ENCODE measurements around the gene MDGA2.
"Not testable (repeated sequence)": the region's sequence is repeated elsewhere in the genome, so short reads cannot be mapped to it uniquely, and the experiment has no call there.

Gene MDGA2

GRCh38 chr14:47191700-47192099 lies 483.7 kb downstream of the MDGA2 start:
- no peak overlapping the region for H3K4me3 ChIP-seq (ENCODE audit: low read length)
- TF ChIP-seq CTCF (conservative IDR thresholded peaks at IDR 0.05; ENCODE audit: low read depth, low read length): no peak
- DNase-seq (ENCODE audit: low read depth): no peak

DNA sequence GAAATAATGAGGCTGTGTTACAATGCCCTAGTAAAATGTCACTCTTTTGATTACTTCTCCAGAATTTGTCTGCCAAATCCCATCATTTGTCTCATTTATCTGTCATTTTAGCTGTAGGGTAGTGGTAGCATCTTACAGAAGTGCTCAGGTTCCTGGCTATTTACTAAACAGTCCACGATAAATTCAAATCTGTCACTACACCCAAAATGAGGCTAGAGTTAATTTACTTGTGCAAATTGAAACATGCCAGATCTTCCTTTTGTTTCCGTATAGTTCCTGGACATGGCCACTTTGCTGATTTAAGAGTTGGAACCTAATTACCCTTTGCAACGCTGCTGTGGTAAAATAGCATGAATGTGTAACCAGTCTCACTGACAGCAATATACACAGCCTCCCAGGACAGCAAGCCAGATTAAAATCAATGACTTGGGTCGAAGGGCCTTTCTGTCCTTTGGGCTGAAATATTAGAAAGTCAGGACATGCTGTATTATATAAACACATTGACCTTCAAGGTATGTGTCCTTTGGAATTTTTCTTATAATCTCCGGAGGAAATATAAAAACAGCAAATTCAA lies 485.4 kb downstream of the MDGA2 start:
- no peak overlapping the region for H3K4me3 ChIP-seq (ENCODE audit: low read length)
- no peak for DNase-seq (ENCODE audit: low read depth)
- TF ChIP-seq CTCF (conservative IDR thresholded peaks at IDR 0.05; ENCODE audit: low read depth, low read length): no peak

DNA sequence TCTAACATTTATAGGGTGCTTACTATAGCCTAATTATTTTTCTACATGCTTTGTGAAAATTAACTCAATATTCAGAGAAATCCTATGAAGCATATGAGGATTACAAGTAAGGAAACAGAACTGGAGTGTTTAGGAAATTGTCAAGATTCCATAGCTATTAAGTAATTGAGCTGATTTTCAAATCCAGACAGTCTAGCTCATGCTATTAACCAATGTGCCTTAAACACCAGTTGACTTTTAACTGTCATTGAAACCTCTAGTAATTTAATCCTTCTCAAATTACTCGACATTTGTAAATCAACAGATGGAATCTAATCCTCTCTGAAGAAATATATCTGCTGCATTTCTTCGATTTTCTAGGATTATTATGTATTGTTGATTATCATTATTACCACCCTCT lies 488.9 kb downstream of the MDGA2 start:
- peak; percentile 82 for DNase-seq (ENCODE audit: low read depth)
- TF ChIP-seq CTCF (conservative IDR thresholded peaks at IDR 0.05; ENCODE audit: low read depth, low read length): no peak
- no peak overlapping the region for H3K4me3 ChIP-seq (ENCODE audit: low read length)

- no peak for TF ChIP-seq CTCF (conservative IDR thresholded peaks at IDR 0.05; ENCODE audit: low read depth, low read length)
- no peak overlapping the region for H3K4me3 ChIP-seq (ENCODE audit: low read length)
Observed at GRCh38 chr14:47179906-47180305, 495.5 kb downstream of the MDGA2 start.

DNA sequence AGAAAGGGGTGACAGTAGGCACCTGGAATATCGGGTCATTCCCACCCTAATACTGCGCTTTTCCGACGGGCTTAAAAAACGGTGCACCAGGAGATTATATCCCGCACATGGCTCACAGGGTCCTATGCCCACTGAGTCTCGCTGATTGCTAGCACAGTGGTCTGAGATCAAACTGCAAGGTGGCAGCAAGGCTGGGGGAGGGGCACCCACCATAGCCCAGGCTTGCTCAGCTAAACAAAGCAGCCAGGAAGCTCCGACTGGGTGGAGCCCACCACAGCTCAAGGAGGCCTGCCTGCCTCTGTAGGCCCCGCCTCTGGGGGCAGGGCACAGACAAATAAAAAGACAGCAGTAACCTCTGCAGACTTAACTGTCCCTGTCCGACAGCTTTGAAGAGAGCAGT lies 503.5 kb downstream of the MDGA2 start:
- not testable (repeated sequence) for DNase-seq (ENCODE audit: low read depth); H3K4me3 ChIP-seq (ENCODE audit: low read length)

More at GRCh38 chr14:47179906-47180305, 495.5 kb downstream of the MDGA2 start:
- no peak for DNase-seq (ENCODE audit: low read depth)

- no peak for TF ChIP-seq CTCF (conservative IDR thresholded peaks at IDR 0.05; ENCODE audit: low read depth, low read length)
- H3K4me3 ChIP-seq (ENCODE audit: low read length): no peak overlapping the region
Observed at GRCh38 chr14:47167402-47167801, 508.0 kb downstream of the MDGA2 start.

GRCh38 chr14:47155395-47155794 lies 520.0 kb downstream of the MDGA2 start:
- H3K4me3 ChIP-seq (ENCODE audit: low read length): no peak overlapping the region
- no peak for TF ChIP-seq CTCF (conservative IDR thresholded peaks at IDR 0.05; ENCODE audit: low read depth, low read length)
- DNase-seq (ENCODE audit: low read depth): no peak

More at GRCh38 chr14:47167402-47167801, 508.0 kb downstream of the MDGA2 start:
- DNase-seq (ENCODE audit: low read depth): no peak
